Stimulated activated naive CD4-positive, alpha-beta T cell treated with Interleukin-2 at 50 U/mL for 16 hours (primary cell): ENCODE results near the gene TRIM9.
"Not testable (repeated sequence)": the region's sequence is repeated elsewhere in the genome, so short reads cannot be mapped to it uniquely, and the experiment has no call there.

Experiments
- DNase-seq: peaks from one replicate; lab custom pipeline; 2025; lab: John Stamatoyannopoulos, UW

The TRIM9 gene

DNA sequence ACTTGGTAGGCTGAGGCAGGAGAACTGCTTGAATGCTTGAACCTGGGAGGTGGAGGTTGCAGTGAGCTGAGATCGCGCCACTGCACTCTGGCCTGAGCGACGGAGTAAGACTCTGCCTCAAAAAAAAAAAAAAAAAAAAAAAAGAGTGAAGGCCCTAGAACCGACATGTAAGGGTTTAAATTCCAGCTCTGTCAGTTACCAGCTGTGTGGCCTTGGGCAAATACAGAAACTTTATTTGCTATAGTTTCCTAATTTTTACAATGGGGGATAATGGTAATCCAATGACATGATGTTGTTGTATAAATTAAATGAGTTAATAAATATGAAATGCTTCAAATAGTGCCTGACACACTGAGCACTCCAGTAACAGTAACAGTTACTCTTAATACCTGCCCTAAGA lies 131.0 kb downstream of the TRIM9 start:
- no peak for DNase-seq

DNA sequence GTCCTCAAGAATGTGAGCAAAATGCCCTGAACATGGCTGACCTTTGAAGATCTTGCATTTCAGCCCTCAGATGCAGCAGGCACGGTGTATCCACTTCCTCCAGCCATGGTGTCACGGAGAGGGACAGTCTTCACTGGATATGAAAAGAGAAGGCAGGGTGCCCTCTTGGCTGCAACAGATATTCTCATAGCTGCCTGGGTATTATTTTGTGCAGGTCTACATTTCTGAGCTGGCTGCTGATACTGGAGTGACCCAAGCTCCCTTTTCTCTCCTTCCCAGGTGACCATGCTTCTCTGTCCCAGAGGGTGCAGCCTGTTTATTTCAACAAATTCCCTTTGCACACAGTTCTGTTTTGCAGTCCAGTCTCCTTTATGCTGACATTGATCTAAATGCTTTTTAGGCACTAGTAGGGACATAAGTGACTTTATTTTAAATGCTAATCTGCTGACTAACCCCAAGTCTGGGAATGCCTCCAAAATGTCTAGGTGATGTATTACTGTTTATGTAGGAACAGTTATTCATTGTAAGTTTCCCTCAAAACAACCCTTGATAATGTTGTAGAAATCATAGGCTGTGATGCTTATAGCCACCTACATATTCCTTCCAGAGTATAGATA lies 133.2 kb downstream of the TRIM9 start:
- no peak for DNase-seq

DNA sequence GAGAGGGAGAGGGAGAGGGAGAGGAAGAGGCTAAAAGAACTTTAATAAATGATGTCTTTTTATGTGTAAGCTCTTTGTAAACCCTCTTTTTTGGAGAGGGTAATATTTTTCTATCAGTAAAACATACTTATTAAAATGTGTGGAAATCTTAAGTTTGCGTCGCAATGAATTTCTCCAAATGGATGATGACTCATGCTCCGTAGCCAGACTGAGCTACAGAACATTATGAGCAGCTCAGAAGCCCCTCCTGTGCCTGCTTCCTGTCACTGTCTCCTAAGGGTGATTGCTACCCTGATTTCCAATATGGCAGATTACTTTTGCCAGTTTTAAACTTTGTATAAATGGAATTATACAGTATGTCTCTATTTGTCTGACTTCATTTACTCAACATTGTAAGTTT lies 137.6 kb downstream of the TRIM9 start:
- no peak for DNase-seq

DNA sequence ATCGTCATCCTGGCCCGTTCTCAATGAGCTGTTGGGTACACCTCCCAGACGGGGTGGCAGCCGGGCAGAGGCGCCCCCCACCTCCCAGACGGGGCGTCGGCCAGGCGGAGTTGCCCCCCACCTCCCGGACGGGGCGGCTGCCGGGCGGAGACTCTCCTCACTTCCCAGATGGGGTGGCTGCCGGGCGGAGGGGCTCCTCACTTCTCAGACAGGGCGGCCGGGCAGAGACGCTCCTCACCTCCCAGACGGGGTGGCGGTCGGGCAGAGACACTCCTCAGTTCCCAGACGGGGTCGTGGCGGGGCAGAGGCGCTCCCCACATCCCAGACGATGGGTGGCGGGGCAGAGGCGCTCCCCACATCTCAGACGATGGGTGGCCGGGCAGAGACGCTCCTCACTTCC lies 138.5 kb downstream of the TRIM9 start:
- DNase-seq, result not testable (repeated sequence)

DNA sequence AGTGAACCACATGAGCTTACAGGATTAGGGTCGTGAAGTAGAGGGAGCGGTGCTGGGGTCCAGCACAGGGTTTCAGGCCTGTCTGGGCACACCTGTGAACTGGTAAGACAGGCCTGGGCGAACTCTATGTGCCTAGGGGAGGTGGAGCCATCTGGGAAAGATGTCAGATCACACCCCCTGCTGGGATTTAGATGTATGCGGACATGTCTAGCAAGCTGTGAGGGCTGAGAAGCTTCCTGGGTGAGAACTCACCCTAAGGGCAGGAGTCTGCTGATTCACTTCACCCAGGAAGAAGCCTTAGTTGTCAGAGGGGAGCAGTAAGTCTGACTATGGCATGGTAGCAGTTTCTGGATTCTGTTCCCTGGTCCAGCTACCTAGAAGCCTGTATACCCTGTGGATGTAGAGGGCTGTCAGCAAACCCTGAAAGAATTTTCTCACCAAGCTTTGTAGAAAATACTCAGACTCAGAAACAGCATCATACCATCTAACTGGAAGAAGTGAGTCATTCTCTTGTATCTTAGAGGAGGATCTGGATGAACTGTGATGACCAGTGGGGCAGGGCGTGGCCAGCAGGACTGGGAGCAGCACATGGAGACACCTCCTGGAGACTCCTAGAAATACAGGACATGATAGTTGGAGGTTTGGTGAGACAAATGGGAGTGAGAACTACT lies 139.4 kb downstream of the TRIM9 start:
- DNase-seq, result no peak

DNA sequence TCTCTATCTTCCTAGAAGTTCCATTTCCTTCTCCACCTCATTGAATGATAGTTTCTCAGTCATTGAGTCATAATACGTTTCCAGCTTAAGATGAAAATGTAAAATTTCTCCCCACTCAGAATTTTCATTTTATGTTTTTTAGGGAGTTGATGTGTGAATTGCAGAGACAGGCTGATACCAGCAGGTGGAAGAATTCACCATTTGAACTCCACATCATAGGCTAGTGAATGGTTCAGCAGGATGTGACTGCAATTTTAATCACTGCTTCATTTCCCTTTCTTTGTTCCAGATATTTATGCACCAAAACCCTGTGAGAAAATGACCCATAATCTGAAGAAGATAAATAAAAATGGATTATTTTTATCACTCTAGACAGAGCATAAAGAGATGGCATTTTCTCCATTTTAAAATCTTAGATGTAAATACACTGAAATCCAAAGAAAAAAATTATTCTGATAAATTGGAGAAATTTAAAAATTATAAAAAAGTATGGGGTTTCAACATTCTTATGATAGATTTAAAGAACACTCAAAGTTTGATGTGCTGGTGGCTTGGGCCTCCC lies 140.0 kb downstream of the TRIM9 start:
- DNase-seq, result no peak

DNA sequence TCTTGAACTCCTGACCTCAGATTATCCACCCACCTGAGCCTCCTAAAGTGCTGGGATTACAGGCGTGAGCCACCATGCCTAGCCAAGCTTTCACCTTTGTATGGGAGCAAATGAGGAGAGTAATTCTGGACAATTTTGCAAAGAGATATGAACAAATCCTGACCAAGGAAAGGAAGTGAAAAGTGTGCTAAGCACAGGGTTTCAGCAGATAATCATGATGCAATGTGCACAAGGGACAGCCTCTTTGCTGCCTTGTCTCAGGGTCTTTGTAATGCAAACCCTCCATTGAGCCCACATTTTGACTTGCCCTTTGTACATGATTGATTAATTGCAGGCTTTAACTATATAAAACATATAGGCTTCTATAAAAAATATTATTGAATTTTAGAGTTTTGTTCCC lies 141.4 kb downstream of the TRIM9 start:
- DNase-seq, result no peak

DNA sequence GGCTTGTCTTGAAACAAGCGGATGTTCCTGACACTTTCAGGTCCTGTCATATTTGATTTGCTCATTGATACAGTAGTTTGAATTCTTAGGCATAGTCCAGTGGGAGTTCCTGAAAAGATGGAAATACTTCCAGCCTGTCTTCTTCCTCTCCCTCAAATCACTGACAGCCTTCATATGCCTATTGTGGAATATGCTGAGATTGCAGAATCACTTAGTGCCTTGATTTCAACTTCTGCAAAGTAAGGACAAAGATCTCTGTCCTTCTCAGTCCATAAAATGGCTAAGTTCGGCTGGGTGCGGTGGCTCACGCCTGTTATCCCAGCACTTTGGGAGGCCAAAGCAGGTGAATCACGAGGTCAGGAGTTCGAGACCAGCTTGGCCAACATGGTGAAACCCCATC lies 143.9 kb downstream of the TRIM9 start:
- no peak for DNase-seq

DNA sequence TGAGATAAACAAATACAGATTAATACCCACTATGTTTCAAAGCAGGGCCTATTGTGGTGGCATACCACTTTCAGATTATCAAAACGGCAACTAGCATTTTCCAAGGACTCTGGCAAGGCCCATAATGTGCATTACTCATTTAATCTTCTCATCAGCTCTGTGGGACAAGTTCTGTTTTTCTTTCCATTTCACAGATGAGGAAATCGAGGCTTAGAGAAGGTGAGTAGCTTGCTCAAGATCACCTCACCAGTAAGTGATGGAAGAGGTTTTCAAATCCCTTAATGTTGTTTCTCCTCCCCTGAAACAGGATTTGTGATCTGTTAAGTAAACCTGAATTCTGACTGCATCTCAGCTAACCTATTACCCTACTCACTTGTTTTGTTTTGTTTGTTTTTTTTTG lies 146.7 kb downstream of the TRIM9 start:
- DNase-seq, result no peak

DNA sequence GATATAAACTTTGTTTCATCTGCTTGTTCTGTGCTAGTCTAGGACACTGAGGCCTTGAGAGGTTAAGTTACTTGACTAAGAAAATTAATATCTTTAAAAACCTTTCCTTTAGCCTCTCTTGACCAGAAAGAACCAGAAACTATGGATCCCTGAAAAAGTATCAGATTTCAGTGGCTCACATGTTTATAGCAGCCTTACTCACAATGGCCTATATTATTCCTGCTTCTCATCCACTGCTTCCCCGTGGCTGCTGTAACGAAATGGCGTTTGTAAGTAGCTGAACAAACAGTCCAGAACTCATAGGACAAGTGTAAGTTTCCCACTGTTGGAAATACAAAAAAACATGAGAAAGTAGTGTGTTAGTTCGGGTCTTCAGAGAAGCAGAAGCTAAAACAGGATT lies 147.5 kb downstream of the TRIM9 start:
- DNase-seq, result no peak

DNA sequence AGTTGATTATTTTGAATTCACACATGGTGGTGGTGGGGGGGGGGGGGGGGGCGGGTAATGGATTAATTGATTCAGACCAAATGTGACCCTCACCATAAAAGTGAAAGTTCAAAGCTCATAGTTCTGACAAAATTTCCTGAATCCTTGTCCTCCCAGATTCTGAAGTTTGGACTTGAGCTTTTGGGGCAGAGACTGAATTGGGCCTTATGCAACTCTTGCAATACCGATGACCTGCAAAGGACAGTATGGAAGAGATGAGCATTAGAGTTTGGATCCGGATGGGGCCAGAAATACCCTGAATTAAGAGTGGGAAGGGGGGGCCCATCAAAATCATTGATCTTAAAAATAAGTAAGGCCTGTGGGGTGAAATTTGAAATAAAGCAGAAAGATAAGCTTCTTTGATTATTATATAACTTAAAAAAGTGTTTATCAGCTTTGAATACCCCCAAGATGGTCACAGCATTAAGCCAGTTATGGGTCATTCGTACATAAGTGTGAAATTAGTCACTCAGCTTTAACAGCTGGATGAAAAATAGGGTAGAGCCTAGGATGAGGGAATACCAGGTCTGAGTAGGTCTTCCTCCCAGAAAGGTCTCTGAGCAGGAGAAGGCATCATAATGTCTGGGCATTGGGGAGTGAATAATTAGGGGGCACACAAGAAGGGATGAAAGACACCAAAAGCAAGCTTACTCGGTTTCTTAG lies 148.5 kb downstream of the TRIM9 start:
- DNase-seq, result no peak

DNA sequence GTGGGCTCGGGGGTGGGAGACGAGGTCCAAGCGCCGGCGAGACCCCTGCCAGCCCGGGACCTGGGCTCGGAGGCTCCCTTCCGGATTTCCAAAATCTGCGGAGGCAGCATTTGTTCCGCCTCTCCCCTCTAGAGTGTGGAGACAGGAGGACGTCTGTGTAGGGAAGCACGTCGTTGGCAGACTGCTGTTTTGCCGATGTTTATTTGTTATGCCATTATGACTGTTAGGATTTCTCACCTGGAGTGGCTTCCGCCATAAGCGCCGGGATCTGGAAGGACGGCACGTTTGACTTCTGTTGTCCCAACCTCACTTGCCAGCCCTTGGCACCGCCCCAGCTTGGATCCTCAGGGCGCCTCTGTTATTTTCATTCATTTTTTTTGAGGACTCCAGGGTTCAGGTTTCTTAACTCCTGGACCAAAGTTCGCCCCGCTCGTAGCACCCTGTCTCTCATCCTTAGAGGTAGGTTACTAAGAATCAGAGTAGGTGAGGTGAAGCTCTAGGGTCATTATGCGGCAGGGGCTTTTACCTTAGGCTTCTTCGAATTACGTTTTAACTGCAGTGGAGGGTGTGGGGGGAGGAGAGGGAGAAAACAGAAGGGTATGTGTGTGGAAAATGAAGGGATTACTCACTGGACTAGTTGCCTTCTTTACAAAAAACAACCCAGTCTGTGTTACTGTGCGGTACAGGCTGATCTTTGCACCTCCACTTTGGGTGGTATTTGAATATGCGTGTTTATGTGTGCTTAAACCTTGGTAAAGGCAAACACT lies 150.1 kb downstream of the TRIM9 start:
- DNase-seq, result no peak

DNA sequence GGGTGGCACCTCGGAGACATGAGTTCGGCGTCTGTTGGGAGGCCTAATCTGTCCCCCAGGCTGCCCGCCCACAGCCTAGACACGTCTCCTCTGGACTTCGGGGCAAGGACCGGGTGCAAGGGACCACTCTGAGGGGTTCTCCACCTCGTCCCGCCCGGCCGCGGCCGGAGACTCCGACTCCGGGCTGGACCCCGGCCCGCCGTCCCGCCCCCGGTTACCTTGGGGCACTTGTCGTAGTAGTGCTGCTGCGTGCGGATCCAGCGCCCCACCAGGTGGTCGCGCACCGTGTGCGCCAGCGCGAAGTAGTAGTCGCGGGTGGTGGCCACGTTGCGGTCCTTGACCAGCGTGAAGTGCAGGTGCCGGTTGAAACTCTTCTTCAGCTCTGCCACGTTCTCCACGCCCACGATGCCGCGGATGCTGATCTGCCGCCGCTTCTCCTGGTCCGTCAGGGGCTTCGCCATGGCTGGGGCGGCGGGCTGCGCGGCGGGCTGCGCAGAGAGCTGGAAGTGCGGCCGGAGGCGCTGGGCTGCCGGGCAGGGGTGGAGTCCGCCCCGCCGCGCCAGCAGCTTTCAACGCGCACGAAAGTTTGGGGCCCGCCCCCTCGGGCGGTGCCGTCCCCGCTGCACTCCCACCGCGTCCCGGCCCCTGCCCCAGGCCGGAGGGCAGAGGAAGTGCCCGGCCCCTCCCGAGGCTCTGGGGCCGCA lies 150.8 kb downstream of the TRIM9 start, which contains the start of gene PYGL:
TSS of gene PYGL (minus strand) at position 541 of the 704 bp plus-strand sequence. CDS start at position 461, 80 bp downstream.
- DNase-seq, result peak; percentile 3

DNA sequence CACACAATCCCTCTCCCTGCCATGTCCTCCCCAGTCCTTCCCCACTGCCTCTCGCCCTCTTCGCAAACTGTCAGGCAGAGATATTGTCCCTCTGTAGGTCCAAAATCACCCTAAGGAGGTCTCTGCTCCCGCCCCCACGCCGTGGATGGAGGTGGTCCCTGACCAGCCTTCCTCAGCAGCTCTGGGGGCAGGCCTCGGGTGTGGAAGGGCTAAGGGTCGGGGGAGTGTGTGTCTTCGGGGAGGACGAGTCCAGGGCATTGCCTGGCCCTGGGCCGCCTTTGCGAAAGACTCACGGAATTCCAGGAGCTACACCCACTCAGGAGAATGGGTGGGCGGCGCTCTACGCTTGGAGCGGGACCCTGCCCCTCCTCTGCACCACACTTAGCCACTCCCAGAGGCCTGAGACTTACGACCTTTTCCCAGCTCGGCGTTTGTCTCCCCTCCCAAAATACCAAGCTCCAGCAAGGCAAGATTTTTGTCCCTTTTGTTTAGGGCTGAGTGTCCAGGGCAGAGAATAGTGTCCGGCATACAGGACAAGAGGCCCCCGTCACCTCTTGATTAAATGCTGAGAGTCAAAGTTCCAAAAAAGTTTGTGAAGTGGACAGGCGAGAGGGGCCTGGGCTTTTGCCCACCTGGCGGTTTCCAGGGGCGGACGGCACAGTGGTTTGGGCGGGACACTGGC lies 151.5 kb downstream of the TRIM9 start:
- no peak for DNase-seq

DNA sequence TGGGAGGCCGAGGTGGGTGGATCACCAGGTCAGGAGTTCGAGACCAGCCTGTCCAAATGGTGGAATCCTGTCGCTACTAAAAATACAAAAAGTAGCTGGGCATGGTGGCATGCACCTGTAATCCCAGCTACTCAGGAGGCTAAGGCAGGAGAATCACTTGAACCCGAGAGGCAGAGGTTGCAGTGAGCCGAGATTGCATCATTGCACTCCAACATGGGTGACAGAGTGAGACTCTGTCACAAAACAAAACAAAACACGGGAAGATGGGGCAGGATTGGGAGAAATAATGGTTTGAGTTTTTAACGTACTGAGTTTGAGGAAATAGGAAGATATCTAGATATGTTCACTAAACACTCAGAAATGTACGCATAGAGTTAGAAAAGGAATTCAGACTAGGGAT lies 153.3 kb downstream of the TRIM9 start:
- not testable (repeated sequence) for DNase-seq

DNA sequence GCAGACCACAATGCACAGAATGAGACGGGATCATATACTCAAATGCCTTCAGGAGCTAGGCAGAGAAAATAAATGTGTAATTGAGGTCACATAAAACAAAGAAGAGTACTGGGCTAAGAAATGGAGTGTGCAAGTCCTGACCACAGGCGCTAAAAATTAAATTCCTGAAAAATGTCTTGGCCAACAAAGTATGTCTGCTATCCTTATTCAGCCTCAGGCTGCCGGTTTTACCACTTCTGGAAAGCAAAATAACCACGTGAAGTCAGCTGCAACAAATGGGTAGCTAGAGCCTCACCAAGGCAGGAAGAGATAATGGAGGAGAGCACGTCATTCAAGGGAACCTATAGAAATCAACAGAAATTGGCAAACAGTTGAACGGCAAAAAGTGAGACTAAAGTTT lies 153.8 kb downstream of the TRIM9 start:
- no peak for DNase-seq

DNA sequence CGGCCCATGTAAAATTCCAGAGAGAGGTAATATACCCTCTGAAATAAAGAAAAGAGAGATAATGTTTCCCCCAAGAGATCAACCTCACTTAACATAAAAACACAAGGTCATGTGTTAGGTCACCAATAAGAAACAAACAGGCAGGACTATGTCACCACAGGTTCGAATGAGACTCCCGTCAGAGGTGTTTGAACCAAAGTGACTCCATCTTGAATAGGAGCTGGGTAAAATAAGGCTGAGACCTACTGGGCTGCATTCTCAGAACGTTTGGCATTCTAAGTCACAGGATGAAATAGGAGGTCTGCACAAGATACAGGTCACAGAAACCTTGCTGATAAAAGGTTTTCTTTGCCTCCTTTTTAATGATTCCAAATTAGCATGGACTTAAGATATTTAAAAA lies 157.1 kb downstream of the TRIM9 start:
- DNase-seq, result no peak

DNA sequence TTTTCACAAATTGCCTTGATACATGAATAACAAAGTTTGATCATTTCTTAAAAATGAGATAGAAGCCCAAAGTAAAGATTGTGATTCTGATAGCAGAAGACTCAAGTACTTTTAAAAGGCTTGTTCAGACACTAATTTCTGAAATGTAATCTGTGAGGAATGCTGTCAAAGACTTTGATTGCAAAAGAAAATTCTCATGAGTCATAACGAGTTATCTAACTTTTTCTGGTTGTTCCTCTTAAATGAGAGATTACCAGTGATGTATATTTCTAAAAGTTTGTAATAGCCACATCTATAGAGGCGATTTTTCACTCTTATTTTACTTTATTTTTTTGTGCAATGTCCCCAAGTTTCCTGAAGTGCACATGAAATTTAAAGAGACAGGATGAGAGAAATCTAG lies 157.6 kb downstream of the TRIM9 start:
- DNase-seq, result no peak

DNA sequence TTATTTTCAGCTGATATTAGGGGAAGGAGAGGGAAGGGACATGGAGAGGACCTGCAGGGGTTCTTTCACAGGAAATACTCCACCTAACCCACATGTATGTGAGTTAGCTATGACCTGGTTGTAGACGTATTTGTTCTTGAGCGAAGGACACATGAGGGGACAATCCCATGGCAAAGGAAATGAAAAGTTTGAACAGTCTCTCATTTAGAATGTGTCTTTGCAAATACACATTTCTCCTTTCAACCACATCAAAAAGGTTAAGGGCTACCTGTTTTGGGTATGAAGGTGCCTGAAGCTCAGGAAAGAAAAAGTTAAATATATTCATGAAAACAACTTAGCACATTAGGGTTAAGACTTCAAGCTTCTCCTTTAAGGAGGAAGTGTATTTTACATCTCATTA lies 158.0 kb downstream of the TRIM9 start:
- DNase-seq, result no peak

DNA sequence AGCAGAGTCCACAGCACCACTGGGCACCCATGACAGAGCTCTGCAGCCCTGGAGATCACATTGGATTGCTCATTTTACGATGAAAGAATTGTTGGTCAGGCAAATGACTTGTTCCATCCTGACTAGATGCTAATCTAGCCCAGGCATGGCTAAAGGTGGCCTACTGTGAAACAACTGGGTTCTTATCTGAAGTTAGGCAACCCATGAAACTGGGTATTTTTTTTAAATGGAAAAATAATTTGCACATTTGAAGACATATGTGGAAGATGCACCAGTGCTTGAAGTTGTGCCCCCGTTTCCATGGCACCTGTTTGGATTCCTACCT lies 158.9 kb downstream of the TRIM9 start:
- DNase-seq, result no peak
